Measurements from ENCODE around the gene FRMPD4.

DNA sequence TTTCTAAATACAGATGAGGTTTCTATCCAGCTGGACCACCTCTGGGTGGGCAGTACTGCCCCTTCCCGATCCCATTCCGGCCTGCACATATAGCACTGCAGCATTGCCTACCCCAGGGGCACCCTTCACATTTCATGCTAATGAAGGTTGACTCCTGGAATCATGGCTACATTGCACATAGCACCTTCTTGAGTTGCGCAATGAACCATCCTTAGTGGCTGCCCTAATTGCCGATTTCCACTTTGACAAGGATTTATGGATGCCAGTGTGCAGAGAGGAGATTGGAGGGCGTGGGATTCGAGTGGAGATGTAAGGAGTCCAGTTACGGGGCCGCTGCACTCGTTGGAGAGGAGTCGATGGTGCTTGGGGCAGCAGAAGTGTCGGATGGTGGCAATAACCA lies 229.0 kb downstream of the FRMPD4 start:
- TF ChIP-seq, protein P1, sequence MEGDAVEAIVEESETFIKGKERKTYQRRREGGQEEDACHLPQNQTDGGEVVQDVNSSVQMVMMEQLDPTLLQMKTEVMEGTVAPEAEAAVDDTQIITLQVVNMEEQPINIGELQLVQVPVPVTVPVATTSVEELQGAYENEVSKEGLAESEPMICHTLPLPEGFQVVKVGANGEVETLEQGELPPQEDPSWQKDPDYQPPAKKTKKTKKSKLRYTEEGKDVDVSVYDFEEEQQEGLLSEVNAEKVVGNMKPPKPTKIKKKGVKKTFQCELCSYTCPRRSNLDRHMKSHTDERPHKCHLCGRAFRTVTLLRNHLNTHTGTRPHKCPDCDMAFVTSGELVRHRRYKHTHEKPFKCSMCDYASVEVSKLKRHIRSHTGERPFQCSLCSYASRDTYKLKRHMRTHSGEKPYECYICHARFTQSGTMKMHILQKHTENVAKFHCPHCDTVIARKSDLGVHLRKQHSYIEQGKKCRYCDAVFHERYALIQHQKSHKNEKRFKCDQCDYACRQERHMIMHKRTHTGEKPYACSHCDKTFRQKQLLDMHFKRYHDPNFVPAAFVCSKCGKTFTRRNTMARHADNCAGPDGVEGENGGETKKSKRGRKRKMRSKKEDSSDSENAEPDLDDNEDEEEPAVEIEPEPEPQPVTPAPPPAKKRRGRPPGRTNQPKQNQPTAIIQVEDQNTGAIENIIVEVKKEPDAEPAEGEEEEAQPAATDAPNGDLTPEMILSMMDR (IDR thresholded peaks at IDR 0.05; ENCODE audit: low read length) = no peak
- TF ChIP-seq EZH2 (IDR thresholded peaks at IDR 0.05; ENCODE audit: borderline replicate concordance, low read length) = no peak
